Activated CD4-positive, alpha-beta T cell treated with anti-CD3 and anti-CD28 coated beads for 1 hour (primary cell): ENCODE results near the gene UBE2G1.
A peak's percentile ranks its signal among the peaks of the same experiment; 100 is the strongest.
"Not testable (repeated sequence)": the region's sequence is repeated elsewhere in the genome, so short reads cannot be mapped to it uniquely, and the experiment has no call there.

ENCODE experiments used
- DNase-seq: peaks from one replicate; pipeline ENCODE4 v3.0.0-alpha.2; 2020

Gene UBE2G1

DNA sequence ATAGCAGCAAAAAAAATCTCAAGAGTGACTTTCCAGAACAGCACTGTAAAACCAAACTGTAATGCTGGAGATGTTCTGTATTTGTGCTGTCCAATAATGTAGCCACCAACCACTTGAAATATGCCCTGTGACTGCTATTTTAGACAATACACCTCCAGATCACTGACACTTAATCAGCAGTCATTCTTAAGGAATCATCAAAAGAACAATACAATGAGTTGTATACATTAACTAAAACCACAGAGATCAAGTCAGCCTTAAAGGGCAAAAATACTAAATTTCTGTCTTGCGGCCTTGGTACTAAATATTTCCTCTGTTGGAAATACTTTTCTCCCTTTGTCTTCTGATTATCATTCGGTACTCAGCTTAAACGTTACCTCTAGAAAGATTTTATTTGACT is 69.1 kb downstream of the UBE2G1 start:
- no peak for DNase-seq

DNA sequence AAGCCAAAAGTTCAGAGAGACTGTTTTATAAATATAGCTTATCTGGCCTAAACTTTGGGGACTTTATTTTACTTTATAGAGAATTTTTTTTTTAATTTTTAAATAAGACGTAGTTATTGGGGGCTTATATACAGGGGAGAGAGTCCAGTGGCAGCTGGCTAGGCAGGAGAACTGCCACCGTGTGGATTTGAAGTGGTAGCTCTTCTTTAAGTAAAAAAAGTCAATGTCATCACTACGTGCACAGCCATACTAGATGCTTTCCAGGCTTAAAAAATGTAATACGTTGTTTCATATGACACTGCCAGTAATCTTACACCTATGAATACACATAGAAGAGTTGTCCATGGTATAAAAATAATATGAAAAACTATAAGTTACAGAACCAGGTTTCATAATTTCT is 70.8 kb downstream of the UBE2G1 start:
- DNase-seq: no peak

GRCh38 chr17:4293572-4293971 is 72.9 kb downstream of the UBE2G1 start:
- no peak for DNase-seq

DNA sequence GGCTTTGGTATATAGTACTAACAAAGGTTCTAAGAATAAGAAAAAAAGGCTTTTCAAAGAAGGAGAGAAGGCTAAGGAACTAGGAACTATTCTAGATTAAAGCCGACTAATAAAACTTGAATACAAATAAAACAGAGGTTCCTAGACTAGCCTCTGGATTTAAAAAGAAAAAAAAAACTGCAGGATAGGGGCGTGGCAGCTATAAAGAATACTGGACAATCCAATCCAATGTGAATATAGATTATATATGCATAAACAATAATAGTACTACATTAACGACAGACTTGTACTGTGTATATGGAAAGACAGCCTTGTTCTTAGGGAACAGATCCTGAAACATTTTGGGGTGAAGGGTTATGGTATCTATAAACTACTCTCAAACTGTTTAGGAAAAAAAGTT is 78.8 kb downstream of the UBE2G1 start:
- DNase-seq: no peak

DNA sequence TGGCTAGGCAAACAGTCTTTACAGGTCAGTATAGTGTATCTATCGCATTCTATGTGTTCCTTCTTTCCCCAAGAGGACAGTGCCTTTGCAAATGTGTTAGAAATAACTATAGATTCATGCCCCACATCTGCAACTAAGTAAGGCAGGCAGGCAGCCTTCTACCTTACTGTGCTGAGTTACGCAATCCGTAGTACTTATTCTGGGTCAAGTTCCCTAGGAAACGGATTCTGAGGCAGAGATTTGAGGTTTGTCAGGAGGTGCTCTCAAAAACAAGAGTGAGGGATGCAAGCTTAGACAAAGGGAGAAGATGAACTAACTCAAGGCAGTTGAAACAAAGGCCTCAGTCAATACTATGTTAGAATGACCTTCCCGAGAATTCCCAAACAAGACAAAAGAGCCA is 90.0 kb downstream of the UBE2G1 start:
- no peak for DNase-seq

- no peak for DNase-seq
These were observed 93.5 kb downstream of the UBE2G1 start for GRCh38 chr17:4272972-4273368.

DNA sequence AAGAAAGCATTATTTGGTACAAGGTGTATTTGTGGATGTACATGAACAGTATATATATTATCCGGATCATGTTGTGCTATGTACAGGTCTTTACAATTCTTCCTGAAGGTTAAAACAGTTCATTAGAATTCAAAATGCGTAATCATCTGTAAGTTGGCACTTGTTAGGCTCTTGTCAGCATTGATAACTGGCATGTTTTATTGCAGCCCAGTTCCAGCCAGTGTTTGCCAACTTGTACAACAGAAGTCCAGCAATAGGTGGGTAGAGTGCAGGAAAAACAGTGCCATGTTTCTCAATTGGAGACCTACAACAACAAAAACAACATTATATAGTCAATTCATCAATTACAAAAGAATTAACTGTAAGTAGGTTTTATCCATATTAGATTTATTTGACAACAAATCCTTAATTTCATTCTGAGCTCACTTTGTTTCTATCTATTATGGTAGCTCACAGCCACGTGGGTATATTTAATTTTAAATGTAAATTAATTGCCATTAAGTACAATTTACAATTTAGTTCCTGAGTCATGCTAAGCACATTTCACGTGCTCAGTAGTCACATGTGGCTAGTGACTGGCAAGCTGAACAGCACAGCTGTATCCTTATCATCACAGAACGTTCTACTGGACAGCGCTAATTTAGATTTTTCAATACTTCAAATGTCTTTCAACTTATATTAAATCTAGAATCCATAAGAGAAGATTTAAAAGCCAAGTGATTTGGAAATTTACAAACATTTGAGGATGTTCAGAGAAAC is 94.1 kb downstream of the UBE2G1 start:
- no peak for DNase-seq

DNA sequence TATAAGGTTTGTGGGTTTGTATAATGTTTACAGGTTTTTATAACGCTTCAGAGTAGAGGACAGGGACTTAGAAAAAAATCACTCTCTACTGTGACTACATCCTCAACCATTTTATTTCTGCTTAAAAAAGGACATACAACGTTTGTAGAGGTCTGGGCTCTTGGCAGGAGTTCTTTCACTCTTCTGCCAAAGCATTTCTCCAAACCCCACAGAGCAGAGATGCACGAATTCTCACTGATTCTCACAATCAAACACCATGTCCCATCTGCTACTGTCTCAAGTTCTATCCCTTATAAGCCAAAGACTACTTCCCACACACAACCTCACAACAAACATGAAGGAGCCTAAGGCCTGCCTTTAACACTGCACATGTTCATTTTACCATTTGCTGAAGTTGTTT is 95.7 kb downstream of the UBE2G1 start:
- no peak for DNase-seq

DNA sequence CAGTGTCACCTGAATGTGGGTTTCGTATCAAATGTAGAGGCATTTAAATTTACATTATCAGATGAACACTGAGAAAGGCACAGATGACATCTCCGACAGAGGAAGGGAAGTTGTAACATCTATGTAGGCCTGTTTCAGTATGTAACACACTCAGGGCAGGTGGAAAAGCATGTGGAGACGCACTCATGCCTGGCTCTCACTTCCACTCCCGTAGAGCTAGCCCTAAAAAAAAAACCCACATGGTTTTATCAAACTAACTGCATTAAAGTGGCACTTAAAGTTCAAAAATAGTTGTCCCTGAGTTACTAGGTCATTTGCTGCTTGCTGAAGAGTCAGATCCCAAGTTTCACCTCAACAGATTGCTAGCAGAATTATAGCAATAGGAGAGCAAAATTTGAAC is 96.6 kb downstream of the UBE2G1 start:
- no peak for DNase-seq

GRCh38 chr17:4267402-4267801 is 99.1 kb downstream of the UBE2G1 start:
- no peak for DNase-seq

DNA sequence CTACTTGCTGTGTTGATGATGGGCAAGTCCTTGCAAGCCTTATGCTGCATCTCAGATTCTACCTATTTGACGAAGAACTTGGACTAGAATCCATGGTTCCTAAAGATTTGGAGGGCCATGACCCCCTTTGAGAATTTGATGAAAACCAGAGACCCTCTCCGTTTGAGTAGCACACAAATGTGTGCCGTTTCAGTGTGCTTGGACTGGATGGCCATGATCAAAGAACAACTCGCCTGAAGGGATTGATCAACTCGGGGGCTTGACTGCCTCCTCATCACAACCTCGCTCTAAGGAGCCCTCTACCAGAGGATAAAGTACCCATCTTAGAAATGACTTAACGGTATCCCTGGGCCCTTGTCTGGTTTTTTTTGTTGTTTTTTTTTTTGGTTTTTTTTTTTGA is 99.9 kb downstream of the UBE2G1 start:
- DNase-seq: no peak

GRCh38 chr17:4263282-4264215 is 102.9 kb downstream of the UBE2G1 start, which contains the start of gene ANKFY1:
Gene ANKFY1, minus strand, starts transcription at chr17:4263979. Its CDS starts 38 bp downstream, at chr17:4263941.
- peak; percentile 97 for DNase-seq

DNA sequence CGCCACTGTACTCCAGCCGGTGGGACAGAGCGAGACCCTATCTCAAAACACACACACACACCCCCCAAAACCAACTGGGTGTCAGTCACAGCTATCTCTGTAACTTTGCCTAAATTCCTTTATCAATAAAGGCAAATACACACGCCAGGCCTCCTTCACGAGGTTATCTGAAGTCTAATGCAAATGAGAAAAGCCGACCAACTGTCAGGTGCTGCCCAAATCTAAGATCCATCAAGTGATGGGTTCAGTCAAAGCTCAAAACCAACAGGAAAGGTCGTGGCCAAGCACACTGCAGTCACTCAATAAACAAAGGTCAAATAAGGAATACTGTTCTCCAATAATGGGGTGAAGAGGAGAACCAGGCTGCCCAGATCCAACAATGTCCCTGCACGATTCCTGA is 103.8 kb downstream of the UBE2G1 start:
- DNase-seq: no peak

- no peak for DNase-seq
These were observed 105.0 kb downstream of the UBE2G1 start for GRCh38 chr17:4261452-4261851.

- DNase-seq: no peak
These were observed 107.6 kb downstream of the UBE2G1 start for GRCh38 chr17:4258867-4259266.

DNA sequence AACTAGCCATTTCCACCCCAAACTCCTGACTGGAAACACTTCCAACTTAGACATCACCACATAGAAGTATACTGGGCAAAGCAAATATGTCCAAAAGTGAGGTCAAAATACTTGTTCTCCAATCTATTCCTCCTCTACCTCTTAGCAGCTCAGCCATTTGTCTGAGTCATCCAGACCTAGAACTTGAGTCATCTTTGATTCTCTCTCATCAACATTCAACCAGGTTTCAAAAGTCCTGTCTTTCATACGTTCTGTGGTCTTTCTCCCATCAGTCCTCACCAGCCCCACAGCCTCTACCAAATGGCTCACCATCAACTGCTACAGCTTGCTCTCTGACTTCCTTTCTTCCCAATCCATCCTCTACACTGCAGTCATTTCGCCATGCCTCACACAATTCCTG is 109.5 kb downstream of the UBE2G1 start:
- DNase-seq: no peak

- DNase-seq: not testable (repeated sequence)
These were observed 111.2 kb downstream of the UBE2G1 start for GRCh38 chr17:4255271-4255670.

- DNase-seq: no peak
These were observed 115.6 kb downstream of the UBE2G1 start for GRCh38 chr17:4250887-4251286.

- no peak for DNase-seq
These were observed 116.9 kb downstream of the UBE2G1 start for GRCh38 chr17:4249452-4250029.

GRCh38 chr17:4248504-4249277 is 117.8 kb downstream of the UBE2G1 start:
- DNase-seq: no peak

GRCh38 chr17:4247971-4248388 is 118.5 kb downstream of the UBE2G1 start:
- no peak for DNase-seq

- DNase-seq: no peak
These were observed 119.0 kb downstream of the UBE2G1 start for GRCh38 chr17:4247361-4247970.
